Uterus (tissue), 4 donors: ENCODE results near the gene SV2B. TPM values are rescaled to one million over a fixed set of nuclear protein-coding genes. Genes with fewer than 3 reads are reported as not detected.
"Not testable (repeated sequence)": the region's sequence is repeated elsewhere in the genome, so short reads cannot be mapped to it uniquely, and the experiment has no call there.

Experiments used
- DNase-seq, 2 donors: peaks; one replicate each; pipeline ENCODE4 v3.0.0-alpha.2; 2019 to 2020
- H3K27ac ChIP-seq, 2 donors: fragments of 200-600 bp; sonication (generic); 1 replicate in 1 of 2; 2 replicates in 1 of 2; pipeline ENCODE4 v1.5.1; 2016 to 2018
- H3K27me3 ChIP-seq, 2 donors: fragments of 200-600 bp; sonication (generic); one replicate each; pipeline ENCODE4 v1.5.1; 2018 to 2019; ENCODE audit warnings: control low read depth in 1 of 2
- H3K36me3 ChIP-seq, 2 donors: fragments of 200-600 bp; sonication (generic); one replicate each; pipeline ENCODE4 v1.5.1; 2019; ENCODE audit warnings: control low read depth in 1 of 2
- H3K4me1 ChIP-seq, 2 donors: fragments of 200-600 bp; sonication (generic); one replicate each; pipeline ENCODE4 v1.5.1; 2018 to 2019; ENCODE audit warnings: control low read depth in 1 of 2
- H3K4me3 ChIP-seq, 2 donors: fragments of 200-600 bp; sonication (generic); 1 replicate in 1 of 2; 2 replicates in 1 of 2; pipeline ENCODE4 v1.5.1; 2018 to 2019; ENCODE audit warnings: mild to moderate bottlenecking in 1 of 2
- H3K9me3 ChIP-seq, 2 donors: fragments of 200-600 bp; sonication (generic); one replicate each; pipeline ENCODE4 v1.5.1; 2019; ENCODE audit warnings: control low read depth in 1 of 2
- CTCF ChIP-seq, 4 experiments: fragments of 200-600 bp in 2 of 4; fragments of 450-650 bp in 2 of 4; sonication (generic) in 2 of 4; IDR thresholded peaks; one replicate each; pipeline ENCODE4 v1.5.1; 2016 to 2019; ENCODE audit warnings: antibody characterized with exemption in 4 of 4, mild to moderate bottlenecking in 2 of 4, moderate library complexity in 1 of 4
- POLR2A ChIP-seq, 2 donors: fragments of 450-650 bp; IDR thresholded peaks; one replicate each; pipeline ENCODE4 v1.6.1; 2016; ENCODE audit warnings: antibody characterized with exemption in 2 of 2, mild to moderate bottlenecking in 1 of 2, moderate library complexity in 1 of 2
- intact Hi-C: fragments of 100-400 bp; cut with DNase I; formaldehyde crosslinking; loops from one replicate; pipeline ENCODE4 v1.15.1; 2023; ENCODE audit warnings: low total_unique reads
- total RNA-seq, 4 donors: library from RNA; depleted of rRNA in 3 of 4; stranded (reverse); fragments of >200 nt in 3 of 4; gene quantifications; one replicate each; pipeline versions ENCODE4 v1.1.0 to v1.2.4, GENCODE V29; 2014 to 2023
- donor health status: DM: yes; HTN: yes; CAD: no.

SV2B gene
- total RNA-seq, 4 donors from 2014 or later, result 0.26 to 1.1 (median 0.87) TPM

GRCh38 chr15:91342097-91342496 lies 242.0 kb downstream of the SV2B start:
- Histone ChIP-seq H3K27me3 (peaks cover 0 to 3% of the 10 kb centered on the region in 2 donors), H3K4me1 (no peaks in the 10 kb centered on the region), H3K36me3 (no peaks in the 10 kb centered on the region), H3K27ac (no peak overlapping the region), H3K4me3 (no peak overlapping the region), H3K9me3 (no peaks in the 10 kb centered on the region)
- no peak for DNase-seq
- TF ChIP-seq CTCF (IDR thresholded peaks at IDR 0.05) (no peak), POLR2A (IDR thresholded peaks at IDR 0.05) (no peak)
- intact Hi-C loops, result no loop called here

- H3K27me3 ChIP-seq, intact Hi-C loops, H3K4me1 ChIP-seq: not testable (repeated sequence)
Measured at GRCh38 chr15:91344912-91345311, 244.9 kb downstream of the SV2B start.

GRCh38 chr15:91345736-91346135 lies 245.7 kb downstream of the SV2B start:
- Histone ChIP-seq H3K27me3 (peaks cover 0 to 3% of the 10 kb centered on the region in 2 donors), H3K9me3 (no peaks in the 10 kb centered on the region), H3K4me3 (no peak overlapping the region), H3K4me1 (no peaks in the 10 kb centered on the region), H3K27ac (no peak overlapping the region), H3K36me3 (no peaks in the 10 kb centered on the region)
- intact Hi-C loops, result no loop called here
- DNase-seq, result no peak
- TF ChIP-seq CTCF (IDR thresholded peaks at IDR 0.05) (no peak), POLR2A (IDR thresholded peaks at IDR 0.05) (no peak)

More at GRCh38 chr15:91344912-91345311, 244.9 kb downstream of the SV2B start:
- H3K9me3 ChIP-seq, H3K4me3 ChIP-seq, H3K27ac ChIP-seq, H3K36me3 ChIP-seq, DNase-seq: not testable (repeated sequence)

- TF ChIP-seq CTCF (IDR thresholded peaks at IDR 0.05) (no peak), POLR2A (IDR thresholded peaks at IDR 0.05) (no peak)
- intact Hi-C loops, result no loop called here
- no peak for DNase-seq
Measured at GRCh38 chr15:91346259-91346658, 246.2 kb downstream of the SV2B start.

GRCh38 chr15:91348752-91349500 lies 248.9 kb downstream of the SV2B start:
- no peaks in the 10 kb centered on the region for H3K9me3 ChIP-seq
- TF ChIP-seq POLR2A (IDR thresholded peaks at IDR 0.05) (no peak), CTCF (IDR thresholded peaks at IDR 0.05) (no peak)
- DNase-seq, result no peak
- no peak overlapping the region for H3K27ac ChIP-seq
- H3K36me3 ChIP-seq, result no peaks in the 10 kb centered on the region
- no peak overlapping the region for H3K4me3 ChIP-seq
- intact Hi-C loops, result no loop called here
- H3K27me3 ChIP-seq, result no peaks in the 10 kb centered on the region
- no peaks in the 10 kb centered on the region for H3K4me1 ChIP-seq

More at GRCh38 chr15:91346259-91346658, 246.2 kb downstream of the SV2B start:
- no peaks in the 10 kb centered on the region for H3K9me3 ChIP-seq
- no peak overlapping the region for H3K27ac ChIP-seq
- no peak overlapping the region for H3K4me3 ChIP-seq
- no peaks in the 10 kb centered on the region for H3K4me1 ChIP-seq
- no peaks in the 10 kb centered on the region for H3K27me3 ChIP-seq
- no peaks in the 10 kb centered on the region for H3K36me3 ChIP-seq

Other genes with a start within 250 kb of the SV2B start
- gene FURIN, start 231.7 kb upstream of the SV2B start, total RNA-seq, result 10 to 100 TPM; 20.5 to 54.8 (median 30.5) TPM
- 100 to 1,000 TPM in 1 of 4 donors, 10 to 100 TPM in 2, 1 to 10 TPM in 1; 4.4 to 968 (median 60.1) TPM for gene FES, start 215.8 kb upstream of the SV2B start, total RNA-seq
- 10 to 100 TPM; 15.9 to 92.0 (median 19.8) TPM for gene MAN2A2, start 197.0 kb upstream of the SV2B start, total RNA-seq
- gene HDDC3, start 167.7 kb upstream of the SV2B start, total RNA-seq, result 10 to 100 TPM in 2 of 4 donors, 1 to 10 TPM in 1, under 1 TPM in 1; 0.59 to 14.0 (median 7.2) TPM
- 10 to 100 TPM; 42.8 to 89.5 (median 65.4) TPM for gene UNC45A, start 165.0 kb upstream of the SV2B start, total RNA-seq
- 10 to 100 TPM in 2 of 4 donors, 1 to 10 TPM in 2; 7.4 to 16.5 (median 11.6) TPM for gene RCCD1, start 145.4 kb upstream of the SV2B start, total RNA-seq
- 10 to 100 TPM in 1 of 4 donors, 1 to 10 TPM in 2, not detected in 1; 7.1 to 95.0 (median 9.4) TPM for gene PRC1, start 105.7 kb upstream of the SV2B start, total RNA-seq
- 10 to 100 TPM in 1 of 4 donors, 1 to 10 TPM in 3; 6.7 to 12.6 (median 8.1) TPM for gene VPS33B, start 77.7 kb upstream of the SV2B start, total RNA-seq